Stimulated activated CD8-positive, alpha-beta memory T cell treated with anti-CD3 and anti-CD28 coated beads, Interleukin-12 subunit alpha, Interleukin-12 subunit beta, amount 100 ng/mL, for 1 hour (primary cell): ENCODE measurements around the gene MTMR4.
"Not testable (repeated sequence)": the region's sequence is repeated elsewhere in the genome, so short reads cannot be mapped to it uniquely, and the experiment has no call there.

Experiments used
- DNase-seq: peaks from one replicate; pipeline ENCODE4 v3.0.0-alpha.2; 2020; ENCODE audit warnings: low read depth

MTMR4 gene

DNA sequence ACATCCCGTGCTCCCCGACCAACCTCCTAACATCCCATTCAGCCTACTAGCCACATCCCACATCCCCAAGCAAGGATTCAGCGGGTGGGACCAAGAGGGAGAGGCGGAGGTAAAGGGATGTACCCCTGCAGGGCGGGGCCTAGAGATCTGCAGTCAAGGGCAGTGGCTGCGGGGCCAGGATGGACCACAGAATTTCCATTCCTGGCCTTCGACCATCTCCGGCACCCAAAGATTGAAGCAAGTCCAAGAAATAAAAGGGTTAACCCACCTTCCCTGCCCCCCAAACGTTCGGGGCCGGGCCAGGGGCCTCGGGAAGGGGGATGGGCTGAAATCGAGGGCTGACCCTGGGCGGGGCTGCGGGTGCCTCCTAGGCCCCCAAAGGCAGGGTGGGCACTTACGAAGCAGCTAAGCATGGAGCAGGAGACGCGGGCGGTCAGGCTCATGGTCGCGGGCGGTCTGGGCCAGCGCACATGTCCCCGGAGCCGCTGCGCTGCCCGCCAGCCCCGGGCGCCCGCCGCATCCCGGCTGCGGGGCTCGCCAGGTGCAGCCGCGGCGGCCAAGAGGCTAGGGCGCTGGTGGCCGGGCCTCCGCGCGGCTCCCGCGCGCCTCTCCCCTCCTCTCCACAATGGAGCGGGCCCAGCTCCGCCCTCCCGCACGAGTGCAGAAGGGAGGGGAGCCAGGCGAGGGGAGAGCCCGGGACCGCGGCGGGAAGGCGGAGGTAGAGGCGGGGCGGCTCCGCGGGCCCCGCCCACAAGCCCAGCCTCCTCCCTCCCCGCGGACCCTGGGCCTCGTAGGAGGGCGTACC lies at the start of gene MTMR4:
Gene MTMR4 (minus strand): TSS at position 674 of the 805 bp plus-strand sequence. CDS start 231 bp downstream, at position 443.
- DNase-seq = peak; percentile 56

DNA sequence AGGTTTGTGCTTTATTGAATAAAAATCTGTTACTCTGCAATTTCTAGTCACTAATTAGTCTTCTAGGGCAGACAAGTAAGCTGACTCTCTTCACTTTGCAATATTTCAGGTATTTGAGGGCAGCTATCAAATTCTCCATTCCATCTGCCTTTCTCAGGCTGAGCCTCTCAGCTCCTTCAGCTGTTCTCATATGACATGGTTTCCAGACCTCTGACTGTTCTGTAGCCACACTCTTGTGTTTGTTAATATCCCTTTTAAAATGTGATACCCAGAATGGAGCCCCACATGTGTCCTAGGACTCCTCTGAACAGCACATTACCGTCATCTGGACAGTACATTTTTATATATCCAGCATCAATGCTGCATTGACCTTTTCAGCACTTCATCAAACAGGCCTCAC lies 46.1 kb upstream of the MTMR4 start:
- no peak for DNase-seq

DNA sequence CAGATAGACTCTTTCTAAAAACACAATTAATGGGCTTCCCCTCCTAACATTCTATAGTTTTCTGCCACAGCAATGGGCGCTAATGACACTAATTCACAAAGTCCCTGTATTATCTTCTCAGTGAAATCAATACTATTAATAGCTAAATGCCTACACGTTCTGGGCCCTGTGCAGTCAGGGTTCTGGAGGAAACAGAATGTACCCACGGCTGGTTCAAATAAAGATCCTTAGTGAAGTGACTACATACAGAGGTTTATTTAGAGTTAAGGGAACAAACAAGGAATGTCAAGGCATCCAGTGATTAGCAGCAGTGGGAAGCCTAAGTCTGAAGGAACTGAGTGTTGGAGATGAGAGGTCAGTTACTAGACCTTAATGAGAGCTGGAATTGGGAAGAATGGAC lies 43.5 kb upstream of the MTMR4 start:
- DNase-seq = no peak

DNA sequence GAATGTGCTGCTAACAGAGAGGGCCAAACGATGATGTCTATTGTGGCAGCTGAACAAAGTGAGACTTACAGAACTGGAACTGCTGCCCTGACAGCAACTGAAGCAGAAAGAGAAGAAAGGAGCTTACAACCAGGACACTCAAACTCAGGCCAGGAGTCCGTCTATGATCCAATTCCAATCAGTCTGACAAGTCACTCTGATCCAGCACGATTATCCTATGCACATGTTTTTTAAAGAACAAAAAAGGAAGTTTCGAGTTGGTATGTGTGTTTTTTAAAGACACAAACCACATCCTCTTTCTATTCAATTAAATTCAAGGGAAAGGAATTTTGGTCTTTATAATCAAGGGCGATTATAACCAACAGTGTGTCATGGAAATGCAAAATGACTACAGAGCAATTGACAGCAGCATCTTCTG lies 42.4 kb upstream of the MTMR4 start:
- no peak for DNase-seq

DNA sequence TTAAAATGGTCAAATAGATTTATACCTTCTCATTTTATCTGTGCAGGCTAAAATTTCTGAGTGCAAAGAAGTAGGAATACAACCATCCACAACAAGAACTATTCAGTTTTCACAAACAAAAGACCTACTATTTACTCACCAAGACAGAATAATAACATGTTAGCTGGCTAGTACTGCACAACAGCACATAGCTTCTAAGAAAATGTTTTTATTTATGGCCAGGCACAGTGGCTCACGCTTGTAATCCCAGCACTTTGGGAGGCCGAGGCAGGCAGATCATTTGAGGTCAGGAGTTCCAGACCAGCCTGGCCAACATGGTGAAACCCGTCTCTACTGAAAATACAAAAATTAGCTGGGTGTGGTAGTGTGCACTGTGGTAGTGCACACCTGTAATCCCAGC lies 40.7 kb upstream of the MTMR4 start:
- DNase-seq = not testable (repeated sequence)

DNA sequence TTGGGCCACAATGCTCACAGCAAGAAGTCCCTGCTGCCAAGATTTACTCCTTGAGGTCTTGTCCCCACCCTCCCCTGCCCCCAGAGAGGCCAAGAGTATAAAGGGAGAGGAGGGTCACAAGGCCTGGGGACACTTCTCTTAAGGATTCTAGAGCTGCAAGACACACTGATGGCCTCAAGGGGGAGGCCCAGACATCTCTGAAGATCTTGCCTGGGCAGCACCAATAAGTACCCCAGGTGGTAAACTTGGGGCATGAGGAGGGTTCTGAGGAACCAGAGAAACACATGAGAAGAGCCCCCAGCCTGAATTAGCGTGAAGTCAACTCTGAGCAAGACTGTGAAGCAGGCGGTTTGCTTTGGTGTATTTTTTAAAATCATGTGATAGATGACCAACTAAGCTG lies 26.8 kb upstream of the MTMR4 start:
- DNase-seq = no peak

DNA sequence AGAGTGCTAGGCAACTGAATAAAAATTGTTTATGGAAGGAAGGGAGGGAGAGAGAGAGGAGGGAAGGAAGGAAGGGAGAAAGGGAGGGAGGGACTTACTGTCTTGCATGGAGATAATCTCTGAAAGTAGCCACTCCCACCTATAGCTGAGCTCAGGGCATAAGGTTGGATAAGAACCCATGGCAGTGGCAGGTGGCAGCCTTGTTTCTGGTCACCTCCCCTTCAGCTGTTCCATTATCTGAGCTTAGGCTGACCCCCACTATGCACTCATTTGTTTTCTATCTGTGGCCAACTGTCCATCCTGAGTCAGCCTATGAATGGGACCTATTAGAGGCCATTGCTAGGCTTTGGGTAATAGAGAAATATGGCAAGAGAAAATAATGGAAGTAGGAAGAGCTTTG lies 25.3 kb upstream of the MTMR4 start:
- DNase-seq = no peak

DNA sequence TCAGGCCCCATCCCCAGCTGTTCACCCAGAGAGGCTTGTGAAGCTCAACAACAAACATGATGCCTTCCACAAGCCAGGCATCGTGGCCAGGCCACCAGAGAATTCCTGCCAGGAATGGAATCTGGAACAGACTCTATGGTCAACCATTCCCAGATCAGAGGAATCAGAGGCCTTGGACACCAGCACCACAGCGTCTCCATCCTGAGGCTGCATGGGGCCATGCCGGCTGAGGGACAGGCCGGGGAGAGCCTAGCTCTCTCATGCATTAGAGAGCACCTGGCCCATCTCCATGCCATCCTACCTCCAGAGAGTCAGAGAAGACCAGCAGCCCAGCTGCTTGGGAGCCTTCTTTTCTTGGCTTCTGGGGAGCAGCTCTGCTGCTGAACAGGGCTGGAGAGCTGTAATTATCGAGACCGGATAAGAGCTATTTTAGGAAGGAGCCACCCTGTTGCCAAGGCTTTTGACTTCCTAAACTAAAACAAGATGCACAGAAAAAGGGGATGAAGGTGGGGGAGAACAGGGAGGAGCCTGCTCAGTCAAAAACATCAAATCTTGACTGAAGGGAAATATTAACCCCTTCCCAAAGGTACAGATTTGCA lies 24.5 kb upstream of the MTMR4 start:
- no peak for DNase-seq

DNA sequence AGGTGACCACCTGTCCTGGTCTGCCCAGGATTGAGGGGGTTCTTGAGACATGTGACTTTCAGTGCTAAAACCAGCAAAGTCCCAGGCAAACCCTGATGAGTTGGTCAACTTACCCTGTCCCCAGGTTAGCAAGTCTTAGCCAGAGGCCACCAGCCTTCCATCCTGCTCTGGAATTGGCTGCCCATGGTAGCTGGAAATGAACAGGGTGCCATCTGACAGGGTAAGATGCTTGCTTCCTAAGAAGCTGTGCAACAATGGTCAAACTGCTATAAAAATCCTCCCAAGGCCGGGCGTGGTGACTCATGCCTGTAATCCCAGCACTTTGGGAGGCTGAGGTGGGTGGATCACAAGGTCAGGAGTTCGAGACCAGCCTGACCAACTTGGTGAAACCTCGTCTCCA lies 22.8 kb upstream of the MTMR4 start:
- no peak for DNase-seq

DNA sequence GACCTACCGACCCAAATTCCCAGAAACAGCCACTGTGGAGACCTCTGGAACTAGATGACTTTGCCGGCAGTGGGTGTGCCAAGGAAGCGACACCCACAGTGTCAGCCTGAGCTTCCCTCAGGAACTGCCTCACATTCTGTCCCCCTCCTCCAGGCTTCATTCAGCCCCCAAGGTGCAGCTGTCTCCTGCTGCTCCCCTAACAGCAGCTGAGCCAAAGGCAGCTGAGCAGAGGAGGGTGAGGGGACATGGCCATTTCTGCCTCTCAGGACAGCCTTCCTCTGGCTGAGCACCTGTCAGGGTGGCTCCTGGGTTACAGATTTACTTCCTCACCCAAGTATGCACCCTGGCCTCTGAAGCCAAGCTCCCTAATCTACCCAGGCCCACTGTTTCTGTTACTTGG lies 22.1 kb upstream of the MTMR4 start:
- DNase-seq = no peak

DNA sequence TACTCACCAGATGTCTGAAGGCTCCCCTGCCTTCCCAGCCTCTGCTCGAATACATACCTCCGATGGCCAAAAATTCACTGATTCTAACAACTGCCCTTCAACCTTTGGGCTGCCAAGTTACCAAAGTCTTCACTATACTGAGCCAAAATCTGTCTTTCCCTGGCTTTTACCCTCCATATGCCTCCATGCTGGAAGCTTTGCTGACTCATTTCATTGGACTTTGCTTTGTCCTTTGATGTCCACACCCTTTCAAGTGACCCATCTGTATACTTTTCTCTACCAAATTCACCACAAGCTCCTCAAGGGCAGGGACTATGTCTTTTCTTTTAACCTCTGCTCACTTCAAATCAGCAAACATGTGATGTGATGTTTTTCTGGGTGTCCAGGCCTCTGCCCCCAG lies 21.0 kb upstream of the MTMR4 start:
- no peak for DNase-seq

DNA sequence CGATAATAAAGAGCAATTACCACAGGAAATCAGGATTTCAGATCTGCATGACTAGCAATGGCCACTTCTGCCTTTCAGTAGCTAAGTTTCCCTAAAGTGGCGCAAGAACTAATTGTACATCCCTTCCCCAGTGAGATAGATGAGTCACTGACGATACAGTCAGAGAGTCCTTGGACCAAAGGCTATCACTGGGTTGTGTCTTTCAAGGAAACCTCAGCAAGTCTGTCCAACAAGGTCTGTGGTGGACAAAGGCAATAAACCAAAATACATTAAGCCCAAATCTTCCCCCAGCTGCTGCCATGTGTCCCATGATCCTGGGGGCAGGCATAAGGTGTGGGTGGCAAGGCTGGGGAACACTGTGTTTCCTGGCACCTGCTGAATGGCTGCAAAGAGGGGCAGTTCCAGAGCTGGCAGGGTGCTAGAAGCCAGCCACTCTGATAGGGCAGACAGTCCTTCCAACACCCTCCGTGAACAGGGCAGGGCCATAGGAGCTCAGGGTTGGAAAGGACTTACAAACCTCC lies 20.5 kb upstream of the MTMR4 start:
- no peak for DNase-seq

DNA sequence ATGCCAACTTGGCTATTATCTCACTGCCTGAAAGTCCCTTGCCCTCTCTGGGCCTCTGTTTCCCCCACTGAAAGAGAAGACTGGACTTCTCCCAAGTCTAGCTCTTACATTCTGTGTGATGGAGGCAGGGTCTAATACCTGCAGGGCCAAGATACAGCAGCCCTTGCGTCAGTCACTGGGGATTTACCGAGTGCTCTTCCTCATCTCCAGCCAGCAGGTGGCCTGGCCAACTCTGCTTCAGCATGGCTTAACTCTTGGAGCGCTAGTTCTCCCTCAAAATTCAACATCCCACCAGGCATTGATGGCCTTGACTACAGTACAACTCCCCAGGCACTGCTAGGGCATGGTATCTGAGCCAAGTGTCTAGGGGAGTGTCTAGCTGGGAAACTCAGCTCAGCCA lies 19.9 kb upstream of the MTMR4 start:
- DNase-seq = no peak

DNA sequence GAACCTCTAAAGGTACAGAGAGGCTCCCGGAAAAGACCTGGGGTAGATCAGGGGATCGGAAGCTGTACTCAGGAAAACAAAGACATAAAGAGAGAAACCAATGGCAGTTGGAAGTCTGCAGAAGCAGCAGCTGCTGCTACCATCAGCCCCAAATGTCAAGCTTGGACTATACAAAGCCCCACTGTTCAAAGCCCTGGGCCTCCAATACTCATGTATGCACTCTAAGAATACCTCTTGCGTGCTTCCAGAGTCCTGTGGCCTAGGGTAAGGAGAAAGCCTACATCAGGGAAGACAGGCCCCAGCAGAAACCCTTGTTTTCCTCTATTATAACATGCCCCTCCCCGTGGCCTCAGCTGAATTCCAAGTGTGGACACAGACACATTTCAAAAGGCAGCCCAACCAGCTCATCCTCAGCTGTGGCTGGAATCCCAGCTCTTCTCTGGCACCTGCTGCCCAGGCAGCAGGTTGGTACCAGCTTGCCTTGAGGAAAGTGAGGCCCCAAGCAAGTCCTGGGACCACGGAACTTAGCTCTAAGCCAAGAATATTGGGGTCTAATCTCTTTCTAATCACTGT lies 19.3 kb upstream of the MTMR4 start:
- DNase-seq = no peak

DNA sequence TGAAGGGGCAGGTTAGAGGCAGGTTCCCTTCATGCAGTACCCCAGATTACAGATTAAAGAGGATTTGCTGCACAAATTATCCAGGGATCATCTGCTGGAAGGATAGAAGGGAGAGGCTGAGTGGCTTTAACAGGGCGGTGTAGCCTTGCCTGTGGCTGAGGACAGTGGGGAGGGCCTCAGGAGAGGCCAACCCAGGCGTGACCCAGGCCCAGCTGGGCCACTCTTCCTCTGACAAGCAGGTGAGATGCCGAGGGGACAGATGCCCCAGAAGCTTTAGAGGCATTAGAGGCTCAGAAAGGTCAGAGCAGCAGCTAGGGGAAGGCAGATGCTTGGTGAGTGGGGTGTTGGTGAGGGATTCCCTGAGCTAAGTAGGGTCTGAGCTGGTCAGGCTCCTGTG lies 18.1 kb upstream of the MTMR4 start:
- DNase-seq = no peak

DNA sequence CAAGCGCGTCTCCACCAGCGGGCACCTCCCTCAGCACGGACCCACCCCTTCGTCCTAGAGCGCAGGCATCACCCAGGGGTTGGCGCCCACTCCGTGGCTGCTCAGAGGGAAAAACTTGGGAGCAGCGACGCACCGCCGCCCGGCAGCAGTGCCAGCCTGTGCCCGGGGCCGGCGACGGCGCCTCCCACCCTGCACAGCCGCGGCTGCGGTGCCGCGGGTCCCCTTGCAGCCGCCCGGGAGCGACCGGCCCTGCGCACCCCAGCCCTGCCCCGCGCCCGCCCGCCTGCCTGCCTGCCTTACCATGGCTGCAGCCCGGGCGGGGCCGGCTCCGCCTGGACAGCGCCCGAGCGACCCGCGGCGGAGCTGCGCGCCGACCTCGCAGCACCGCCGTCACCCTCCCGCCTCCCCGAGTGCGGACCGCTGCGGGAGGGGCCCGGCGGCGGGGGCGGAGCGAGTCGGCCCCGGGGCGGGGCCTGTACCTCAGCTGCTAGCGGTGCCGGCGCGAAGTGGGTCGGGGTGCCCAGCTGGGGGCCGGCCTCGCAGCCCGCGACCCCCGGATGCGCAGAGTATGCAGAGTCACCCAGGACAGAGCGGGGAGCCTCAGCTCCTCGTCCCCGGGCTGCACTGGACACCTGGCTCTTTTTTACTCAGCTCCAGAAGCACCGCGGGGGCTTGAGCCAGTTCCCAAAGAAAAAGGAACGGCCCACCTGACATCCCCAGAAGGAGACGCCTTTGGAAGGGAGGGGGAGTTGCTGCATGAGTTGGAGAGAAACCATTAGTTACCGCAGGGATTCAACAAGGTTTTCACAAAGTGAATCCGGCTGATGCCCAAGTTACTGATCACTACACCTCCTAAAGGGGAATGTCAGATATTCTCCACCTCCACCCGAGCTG lies 17.5 kb upstream of the MTMR4 start:
- no peak for DNase-seq

DNA sequence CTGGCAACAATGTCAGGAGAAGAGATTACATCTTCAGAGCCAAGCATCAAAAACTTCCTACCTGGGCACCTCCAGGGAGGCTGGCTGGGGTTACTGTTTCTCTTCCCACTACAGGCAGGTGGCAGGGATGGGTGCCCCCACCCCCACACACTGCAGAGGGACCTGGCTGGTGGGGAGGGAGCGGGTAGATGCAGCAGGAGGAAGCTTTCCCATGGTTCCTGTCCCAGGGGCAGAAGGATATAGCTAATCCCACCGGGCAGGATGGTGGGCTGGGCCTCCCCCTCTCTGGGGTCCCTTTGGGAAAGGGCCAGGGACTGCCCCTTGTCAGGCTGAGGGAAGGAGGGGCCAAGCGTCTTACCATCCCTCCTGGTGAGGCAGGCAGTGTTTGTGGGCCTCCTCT lies 16.7 kb upstream of the MTMR4 start:
- DNase-seq = no peak

DNA sequence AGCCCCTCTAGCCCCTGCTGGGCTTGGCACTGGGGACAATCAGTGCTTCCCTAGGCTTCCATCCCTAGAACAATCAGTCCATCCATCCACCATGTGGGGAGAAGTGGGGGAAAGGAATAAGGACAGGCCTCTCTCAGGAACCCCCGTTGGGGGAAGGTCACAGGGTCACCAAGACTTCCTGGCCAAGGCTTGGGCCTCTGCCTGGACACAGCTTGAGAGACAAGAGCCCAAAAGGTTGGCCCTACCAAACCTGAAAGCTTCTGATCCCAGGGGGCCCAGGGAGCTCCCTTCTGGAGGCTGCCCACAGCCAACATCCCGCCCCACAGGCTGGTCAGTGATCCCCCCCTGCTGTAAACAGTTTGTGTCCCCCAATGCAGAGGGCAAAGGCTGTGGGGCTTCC lies 16.2 kb upstream of the MTMR4 start:
- no peak for DNase-seq

DNA sequence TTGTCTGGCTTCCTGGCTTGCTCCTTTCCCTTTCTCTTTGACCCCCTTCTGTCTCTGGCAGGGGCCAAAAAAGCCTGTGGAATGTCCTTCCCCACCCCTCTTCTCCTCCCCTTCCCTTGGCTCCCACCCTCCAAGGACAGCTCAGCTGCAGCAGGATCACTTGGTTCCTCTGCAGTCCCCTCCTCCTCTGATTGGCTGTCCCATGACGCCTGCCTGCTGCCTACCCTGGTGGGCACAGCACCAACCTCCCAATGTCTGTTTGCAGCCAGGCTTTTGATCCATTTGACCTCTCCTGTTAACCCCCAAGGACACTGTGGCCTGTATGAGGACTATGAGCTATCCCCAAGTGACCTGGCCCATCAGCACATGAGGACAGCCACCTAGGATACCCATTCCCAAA lies 14.8 kb upstream of the MTMR4 start:
- no peak for DNase-seq

DNA sequence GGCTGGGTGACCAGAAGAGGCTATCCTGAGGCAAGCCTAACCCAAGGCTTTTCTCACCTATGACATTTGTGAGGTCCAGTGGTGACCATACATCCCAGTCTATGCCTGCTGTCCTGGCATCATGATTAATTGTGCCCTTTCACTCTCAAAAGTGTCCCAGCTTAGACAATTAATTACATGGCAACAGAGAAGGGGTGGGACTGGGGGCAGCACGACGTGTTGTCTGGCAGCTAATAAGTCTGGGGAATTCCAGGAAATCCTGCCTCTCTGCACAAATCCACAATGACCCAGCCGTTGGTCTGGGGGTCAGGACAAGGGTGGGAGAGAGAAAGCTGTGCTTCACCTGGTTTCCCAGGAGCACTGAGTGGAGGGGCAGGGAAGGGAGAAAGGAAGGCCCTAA lies 14.0 kb upstream of the MTMR4 start:
- DNase-seq = no peak

DNA sequence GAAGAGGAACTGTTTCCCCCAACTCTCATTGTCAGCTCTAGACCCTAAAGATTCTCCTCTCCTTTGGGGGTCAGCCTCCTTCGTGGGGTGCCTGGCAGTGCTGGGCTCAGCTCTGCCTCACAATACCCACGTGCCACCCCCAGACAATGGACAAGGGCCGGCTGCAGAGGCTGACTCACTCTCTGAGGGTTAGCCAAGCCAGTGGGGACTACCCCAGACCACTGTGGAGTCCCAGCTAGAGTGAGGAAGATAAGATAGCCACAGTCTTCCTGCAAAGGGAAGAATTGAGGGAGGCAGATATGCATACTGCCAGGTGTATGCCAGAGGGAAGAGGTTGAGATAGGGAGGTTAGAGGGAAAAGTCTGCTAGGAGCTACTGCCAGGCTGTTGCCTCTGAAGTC lies 13.5 kb upstream of the MTMR4 start:
- no peak for DNase-seq

DNA sequence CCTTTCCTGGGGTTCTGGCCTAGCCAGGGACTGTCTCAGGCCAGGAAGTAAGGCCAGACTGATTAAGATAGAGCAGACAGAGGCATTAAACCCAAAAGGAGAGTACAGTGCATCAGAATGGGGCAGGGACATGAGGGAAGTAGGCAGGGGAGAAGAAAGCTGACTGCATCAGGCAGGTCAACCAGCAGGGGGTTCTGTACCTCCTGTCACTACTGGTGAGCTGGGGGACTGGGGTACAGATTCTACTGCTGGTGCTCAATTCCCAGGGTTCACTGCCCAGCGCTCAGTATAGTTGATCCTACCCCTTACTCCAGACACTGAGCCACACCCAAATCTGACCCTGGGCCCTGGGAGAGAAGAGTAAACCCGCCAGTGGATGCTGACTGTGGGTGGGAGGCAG lies 12.9 kb upstream of the MTMR4 start:
- no peak for DNase-seq
